Measurements from ENCODE around the gene PSMB5. TPM values are rescaled to one million over a fixed set of nuclear protein-coding genes. Genes with fewer than 3 reads are reported as not detected.

PSMB5 gene
- total and polyA plus RNA-seq, 9 of the 15 experiments (the other 6 are each of a cell fraction or from before 2014, with no cell fraction given), result 198 to 1,870 (median 269) TPM

DNA sequence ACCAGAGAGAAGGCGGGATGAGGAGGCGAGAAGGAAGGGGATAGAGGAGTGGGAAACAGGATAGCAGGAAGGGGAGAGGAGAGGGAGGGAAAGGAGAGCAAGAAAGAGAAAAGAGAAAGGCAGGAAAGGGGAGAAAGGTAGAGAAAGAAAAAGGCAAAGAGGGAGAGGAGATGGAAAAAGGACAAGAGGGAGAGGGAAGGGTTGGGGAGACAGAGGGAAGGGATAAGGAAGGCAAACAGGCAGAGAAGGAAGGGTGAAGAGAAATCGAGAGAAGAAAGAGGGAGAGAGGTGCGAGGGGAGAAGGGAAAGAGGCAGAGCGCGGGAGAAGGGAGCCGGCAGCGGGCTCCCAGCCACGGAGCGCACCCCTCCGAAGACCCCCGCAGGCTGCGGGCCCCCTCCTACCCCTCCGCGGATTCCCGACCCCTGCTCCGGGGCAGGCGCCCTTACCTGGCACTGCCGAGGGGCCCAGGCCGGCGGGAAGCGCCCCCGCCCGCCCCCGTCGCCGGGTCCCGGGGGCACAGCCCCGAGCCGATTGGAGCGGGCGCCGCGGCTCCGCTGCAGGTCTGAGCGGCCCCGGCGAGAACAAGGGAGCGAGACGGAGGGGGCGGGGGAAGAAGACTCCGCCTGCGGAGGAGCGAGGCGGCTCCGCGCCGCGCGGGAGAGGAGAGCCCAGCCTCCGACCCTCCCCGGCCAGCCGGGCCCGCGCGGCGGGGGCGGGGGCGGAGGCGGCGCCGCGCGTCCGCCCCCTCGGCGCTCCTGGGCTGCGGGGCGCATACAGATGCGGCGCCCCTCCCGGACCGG, 22.5 kb upstream of the PSMB5 start, which contains the start of gene CDH24 (continued):
- no peak for TF ChIP-seq ZNF584 (CRISPR knock-in tag; IDR thresholded peaks at IDR 0.05; ENCODE audit: low read depth)
- TF ChIP-seq ZNF197 (CRISPR knock-in tag; IDR thresholded peaks at IDR 0.05; ENCODE audit: low read depth), result no peak
- no peak for TF ChIP-seq TSC22D4 (tag; IDR thresholded peaks at IDR 0.05)
- TF ChIP-seq MTA1 (IDR thresholded peaks at IDR 0.05; ENCODE audit: borderline replicate concordance), result peak; percentile 81; the same call in 1 of the 2 replicates
- TF ChIP-seq HMG20A (CRISPR knock-in tag; conservative IDR thresholded peaks at IDR 0.05), result no peak
- TF ChIP-seq RBM25 (IDR thresholded peaks at IDR 0.05; ENCODE audit: low read depth, low read length, severe bottlenecking), result no peak
- TF ChIP-seq IRF2 (CRISPR knock-in tag; IDR thresholded peaks at IDR 0.05), result no peak
- peak; percentile 62; the same call in 1 of the 2 replicates for TF ChIP-seq PHF8 (IDR thresholded peaks at IDR 0.05; ENCODE audit: borderline replicate concordance, low read length)
- TF ChIP-seq U2AF2 (optimal IDR thresholded peaks at IDR 0.05; ENCODE audit: low read depth, low read length), result no peak
- TF ChIP-seq NR2C1 (IDR thresholded peaks at IDR 0.05), result no peak
- no peak for TF ChIP-seq NR2C1 (tag; IDR thresholded peaks at IDR 0.05)
- TF ChIP-seq ZNF589 (CRISPR knock-in tag; IDR thresholded peaks at IDR 0.05; ENCODE audit: low read depth), result no peak
- TF ChIP-seq, protein P1, sequence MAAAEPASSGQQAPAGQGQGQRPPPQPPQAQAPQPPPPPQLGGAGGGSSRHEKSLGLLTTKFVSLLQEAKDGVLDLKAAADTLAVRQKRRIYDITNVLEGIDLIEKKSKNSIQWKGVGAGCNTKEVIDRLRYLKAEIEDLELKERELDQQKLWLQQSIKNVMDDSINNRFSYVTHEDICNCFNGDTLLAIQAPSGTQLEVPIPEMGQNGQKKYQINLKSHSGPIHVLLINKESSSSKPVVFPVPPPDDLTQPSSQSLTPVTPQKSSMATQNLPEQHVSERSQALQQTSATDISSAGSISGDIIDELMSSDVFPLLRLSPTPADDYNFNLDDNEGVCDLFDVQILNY (CRISPR knock-in tag; IDR thresholded peaks at IDR 0.05), result no peak
- peak; percentile 55 for TF ChIP-seq MIER1 (IDR thresholded peaks at IDR 0.05; ENCODE audit: low read depth)
- TF ChIP-seq NFATC3 (IDR thresholded peaks at IDR 0.05), result 0 out of 2 replicates have a peak, but pooled peaks have one; percentile 53
- TF ChIP-seq, protein P2, sequence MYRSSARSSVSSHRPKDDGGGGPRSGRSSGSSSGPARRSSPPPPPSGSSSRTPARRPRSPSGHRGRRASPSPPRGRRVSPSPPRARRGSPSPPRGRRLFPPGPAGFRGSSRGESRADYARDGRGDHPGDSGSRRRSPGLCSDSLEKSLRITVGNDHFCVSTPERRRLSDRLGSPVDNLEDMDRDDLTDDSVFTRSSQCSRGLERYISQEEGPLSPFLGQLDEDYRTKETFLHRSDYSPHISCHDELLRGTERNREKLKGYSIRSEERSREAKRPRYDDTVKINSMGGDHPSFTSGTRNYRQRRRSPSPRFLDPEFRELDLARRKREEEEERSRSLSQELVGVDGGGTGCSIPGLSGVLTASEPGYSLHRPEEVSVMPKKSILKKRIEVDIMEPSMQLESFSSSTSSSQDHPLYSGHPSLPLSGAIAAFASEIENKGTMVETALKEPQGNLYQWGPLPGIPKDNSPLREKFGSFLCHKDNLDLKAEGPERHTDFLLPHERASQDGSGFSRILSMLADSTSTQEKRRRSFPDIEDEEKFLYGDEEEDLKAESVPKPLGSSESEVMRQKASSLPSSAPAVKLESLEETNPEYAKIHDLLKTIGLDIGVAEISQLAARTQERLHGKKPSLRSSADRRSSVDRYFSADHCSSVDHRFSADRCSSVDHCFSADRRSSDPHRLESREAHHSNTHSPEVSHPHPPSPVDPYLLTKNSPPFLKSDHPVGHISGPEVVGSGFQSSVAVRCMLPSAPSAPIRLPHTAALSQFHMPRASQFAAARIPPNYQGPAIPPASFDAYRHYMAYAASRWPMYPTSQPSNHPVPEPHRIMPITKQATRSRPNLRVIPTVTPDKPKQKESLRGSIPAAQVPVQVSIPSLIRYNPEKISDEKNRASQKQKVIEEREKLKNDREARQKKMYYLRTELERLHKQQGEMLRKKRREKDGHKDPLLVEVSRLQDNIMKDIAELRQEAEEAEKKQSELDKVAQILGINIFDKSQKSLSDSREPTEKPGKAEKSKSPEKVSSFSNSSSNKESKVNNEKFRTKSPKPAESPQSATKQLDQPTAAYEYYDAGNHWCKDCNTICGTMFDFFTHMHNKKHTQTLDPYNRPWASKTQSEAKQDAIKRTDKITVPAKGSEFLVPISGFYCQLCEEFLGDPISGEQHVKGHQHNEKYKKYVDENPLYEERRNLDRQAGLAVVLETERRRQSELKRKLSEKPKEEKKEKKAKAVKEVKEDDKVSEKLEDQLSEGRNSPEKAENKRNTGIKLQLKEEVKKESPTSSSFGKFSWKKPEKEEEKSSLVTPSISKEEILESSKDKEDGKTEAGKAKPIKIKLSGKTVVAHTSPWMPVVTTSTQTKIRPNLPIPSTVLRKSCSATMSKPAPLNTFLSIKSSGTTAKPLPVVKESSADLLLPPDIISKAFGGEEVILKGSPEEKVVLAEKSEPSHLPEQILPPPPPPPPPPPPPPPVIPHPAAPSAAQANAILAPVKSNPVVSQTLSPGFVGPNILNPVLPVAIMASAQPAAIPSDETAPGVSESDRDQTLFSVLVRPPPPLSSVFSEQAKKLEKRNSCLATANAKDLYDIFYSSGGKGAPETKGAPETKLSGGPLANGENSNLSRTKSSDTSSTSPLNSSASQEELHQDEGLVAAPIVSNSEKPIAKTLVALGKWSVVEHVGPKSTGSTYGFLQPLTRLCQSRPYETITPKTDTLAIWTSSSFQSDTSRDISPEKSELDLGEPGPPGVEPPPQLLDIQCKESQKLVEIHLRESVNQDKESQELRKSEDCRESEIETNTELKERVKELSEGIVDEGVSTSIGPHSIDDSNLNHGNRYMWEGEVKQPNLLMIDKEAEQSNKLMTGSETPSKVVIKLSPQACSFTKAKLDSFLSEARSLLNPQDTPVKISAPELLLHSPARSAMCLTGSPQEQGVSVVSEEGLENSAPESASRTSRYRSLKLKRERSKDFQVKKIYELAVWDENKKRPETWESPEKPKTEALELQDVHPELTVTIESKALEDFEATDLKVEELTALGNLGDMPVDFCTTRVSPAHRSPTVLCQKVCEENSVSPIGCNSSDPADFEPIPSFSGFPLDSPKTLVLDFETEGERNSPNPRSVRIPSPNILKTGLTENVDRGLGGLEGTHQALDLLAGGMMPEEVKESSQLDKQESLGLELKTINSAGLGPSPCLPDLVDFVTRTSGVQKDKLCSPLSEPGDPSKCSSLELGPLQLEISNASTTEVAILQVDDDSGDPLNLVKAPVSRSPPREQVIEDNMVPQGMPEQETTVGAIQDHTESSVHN (IDR thresholded peaks at IDR 0.05; ENCODE audit: borderline replicate concordance in 1 of 2, low read depth in 1 of 2), result no peak
- TF ChIP-seq ZNF274 (IDR thresholded peaks at IDR 0.05; ENCODE audit: borderline replicate concordance, low read depth, low read length), result no peak
- TF ChIP-seq, protein P3, sequence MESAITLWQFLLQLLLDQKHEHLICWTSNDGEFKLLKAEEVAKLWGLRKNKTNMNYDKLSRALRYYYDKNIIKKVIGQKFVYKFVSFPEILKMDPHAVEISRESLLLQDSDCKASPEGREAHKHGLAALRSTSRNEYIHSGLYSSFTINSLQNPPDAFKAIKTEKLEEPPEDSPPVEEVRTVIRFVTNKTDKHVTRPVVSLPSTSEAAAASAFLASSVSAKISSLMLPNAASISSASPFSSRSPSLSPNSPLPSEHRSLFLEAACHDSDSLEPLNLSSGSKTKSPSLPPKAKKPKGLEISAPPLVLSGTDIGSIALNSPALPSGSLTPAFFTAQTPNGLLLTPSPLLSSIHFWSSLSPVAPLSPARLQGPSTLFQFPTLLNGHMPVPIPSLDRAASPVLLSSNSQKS (CRISPR knock-in tag; IDR thresholded peaks at IDR 0.05), result no peak
